HFF-Myc (cell line): ENCODE results near the gene LRRFIP2.

Experiments used
- DNase-seq: peaks from one replicate; pipeline ENCODE4 v3.0.0-alpha.2; 2011; ENCODE audit warnings: low read depth; ENCODE audit errors: extremely low read depth
- H3K4me3 ChIP-seq: replicated peaks from 2 replicates; pipeline ENCODE4 v1.5.1; 2011; ENCODE audit warnings: low read depth, mild to moderate bottlenecking, control low read depth, low read length
- CTCF ChIP-seq: IDR thresholded peaks from 2 replicates; pipeline ENCODE4 v1.5.1; 2012; ENCODE audit warnings: mild to moderate bottlenecking, low read depth, low read length, control low read depth; ENCODE audit errors: missing control alignments

Gene LRRFIP2

GRCh38 chr3:37111199-37111598, 63.2 kb downstream of the LRRFIP2 start:
- H3K4me3 ChIP-seq = no peak overlapping the region
- DNase-seq = no peak
- TF ChIP-seq CTCF = no peak

GRCh38 chr3:37107846-37108245, 66.5 kb downstream of the LRRFIP2 start:
- H3K4me3 ChIP-seq = no peak overlapping the region
- no peak for TF ChIP-seq CTCF
- DNase-seq = no peak

GRCh38 chr3:37103103-37103808, 71.1 kb downstream of the LRRFIP2 start:
- no peak overlapping the region for H3K4me3 ChIP-seq
- DNase-seq = no peak
- TF ChIP-seq CTCF = no peak

- DNase-seq = no peak
- no peak for TF ChIP-seq CTCF
- no peak overlapping the region for H3K4me3 ChIP-seq
Measured at GRCh38 chr3:37100411-37100810, 74.0 kb downstream of the LRRFIP2 start.

- no peak for TF ChIP-seq CTCF
Measured at GRCh38 chr3:37099469-37099868, 74.9 kb downstream of the LRRFIP2 start.

GRCh38 chr3:37098884-37099283, 75.5 kb downstream of the LRRFIP2 start:
- H3K4me3 ChIP-seq = no peak overlapping the region
- TF ChIP-seq CTCF = no peak

More at GRCh38 chr3:37099469-37099868, 74.9 kb downstream of the LRRFIP2 start:
- no peak overlapping the region for H3K4me3 ChIP-seq
- no peak for DNase-seq

GRCh38 chr3:37097776-37098175, 76.6 kb downstream of the LRRFIP2 start:
- H3K4me3 ChIP-seq = no peak overlapping the region
- TF ChIP-seq CTCF = no peak
- no peak for DNase-seq

More at GRCh38 chr3:37098884-37099283, 75.5 kb downstream of the LRRFIP2 start:
- no peak for DNase-seq
